Kasumi-1 (cell line): ENCODE measurements around the gene PCDHA13.
"Not testable (repeated sequence)": the region's sequence is repeated elsewhere in the genome, so short reads cannot be mapped to it uniquely, and the experiment has no call there.

ENCODE experiments used
- DNase-seq, 2 experiments: peaks; one replicate each; lab custom pipeline; 2025; lab: John Stamatoyannopoulos, UW

Gene PCDHA13

GRCh38 chr5:140881889-140882590 is at the start of gene PCDHA13:
PCDHA13 (plus strand) TSS chr5:140882124; CDS start chr5:140882269, 145 bp downstream.
- DNase-seq, result no peak

- DNase-seq, result no peak
Measured at GRCh38 chr5:140833993-140834392, 47.9 kb upstream of the PCDHA13 start, which contains the start of gene PCDHA7. PCDHA7 (plus strand) TSS chr5:140834269; CDS start chr5:140834384, 115 bp downstream.

GRCh38 chr5:140834439-140835008 is 47.4 kb upstream of the PCDHA13 start:
- DNase-seq, result not testable (repeated sequence)

GRCh38 chr5:140835622-140836510 is 46.1 kb upstream of the PCDHA13 start:
- no peak for DNase-seq

- peak; percentile 25 to 30 for DNase-seq
Measured at GRCh38 chr5:140840978-140841962, 40.7 kb upstream of the PCDHA13 start, which contains the start of gene PCDHA8. PCDHA8 (plus strand) TSS chr5:140841187; CDS start chr5:140841322, 135 bp downstream.

GRCh38 chr5:140842798-140843733 is 38.9 kb upstream of the PCDHA13 start:
- DNase-seq, result no peak

- DNase-seq, result not testable (repeated sequence)
Measured at GRCh38 chr5:140848139-140849102, 33.5 kb upstream of the PCDHA13 start, which contains the start of gene PCDHA9. PCDHA9 (plus strand) TSS chr5:140848382; CDS start chr5:140848496, 114 bp downstream.

- not testable (repeated sequence) for DNase-seq
Measured at GRCh38 chr5:140849831-140850634, 31.9 kb upstream of the PCDHA13 start.

- DNase-seq, result no peak
Measured at GRCh38 chr5:140855772-140856674, 25.9 kb upstream of the PCDHA13 start, which contains the start of gene PCDHA10. PCDHA10 (plus strand) TSS chr5:140855897; CDS start chr5:140856049, 152 bp downstream.

GRCh38 chr5:140857177-140857986 is 24.5 kb upstream of the PCDHA13 start:
- DNase-seq, result no peak

GRCh38 chr5:140857987-140858240 is 24.0 kb upstream of the PCDHA13 start:
- DNase-seq, result no peak

GRCh38 chr5:140862441-140863295 is 19.3 kb upstream of the PCDHA13 start:
- no peak for DNase-seq

- DNase-seq, result no peak
Measured at GRCh38 chr5:140868721-140869554, 13.0 kb upstream of the PCDHA13 start, which contains the start of gene PCDHA11. PCDHA11 (plus strand) TSS chr5:140868957; CDS start chr5:140869104, 147 bp downstream.

GRCh38 chr5:140869555-140869886 is 12.4 kb upstream of the PCDHA13 start:
- DNase-seq, result no peak
